ENCODE data around the gene LASP1NB.

LASP1NB gene

DNA sequence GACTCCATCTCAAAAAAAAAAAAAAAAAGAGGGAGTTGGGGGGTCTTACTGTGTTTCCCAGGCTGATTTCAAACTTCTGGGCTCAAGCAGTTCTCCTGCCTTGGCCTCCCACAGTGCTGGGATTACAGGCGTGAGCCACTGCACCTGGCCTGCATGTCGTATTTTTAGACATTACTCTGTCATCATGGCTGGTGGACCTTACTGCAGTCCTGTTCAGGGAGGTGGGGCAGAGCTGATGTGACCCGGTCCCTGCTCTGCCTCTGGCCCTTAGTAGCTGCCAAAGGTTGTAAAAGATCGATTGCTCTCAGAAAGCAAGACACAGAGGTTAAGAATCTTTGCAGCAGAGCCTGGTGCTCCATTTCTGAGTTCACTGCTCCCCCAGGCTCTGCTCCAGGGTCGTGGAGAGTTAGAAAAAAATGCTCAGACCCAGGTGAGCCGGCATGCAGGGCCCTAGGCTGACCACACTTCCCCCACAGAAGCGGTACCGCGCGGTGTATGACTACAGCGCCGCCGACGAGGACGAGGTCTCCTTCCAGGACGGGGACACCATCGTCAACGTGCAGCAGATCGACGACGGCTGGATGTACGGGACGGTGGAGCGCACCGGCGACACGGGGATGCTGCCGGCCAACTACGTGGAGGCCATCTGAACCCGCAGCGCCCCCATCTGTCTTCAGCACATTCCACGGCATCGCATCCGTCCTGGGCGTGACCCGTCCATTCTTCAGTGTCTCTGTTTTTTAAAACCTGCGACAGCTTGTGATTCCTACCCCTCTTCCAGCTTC is 7.1 kb upstream of the LASP1NB start:
- Histone ChIP-seq H4K20me1 (ENCODE audit: insufficient read depth) (no peaks in the 10 kb centered on the region), H3K9me2 (ENCODE audit: insufficient read depth, low read length) (no peaks in the 10 kb centered on the region), H2AFZ (ENCODE audit: low read depth, low read length) (no peak overlapping the region), H3K9me3 (ENCODE audit: low read length) (no peaks in the 10 kb centered on the region), H3F3A (ENCODE audit: insufficient read depth, low read length, poor library complexity, severe bottlenecking) (no peaks in the 10 kb centered on the region), H3K4me2 (ENCODE audit: low read length) (no peak overlapping the region), H3K27ac (ENCODE audit: low read length) (no peak overlapping the region), H3K27me3 (ENCODE audit: insufficient read depth, low read depth, low read length) (no peaks in the 10 kb centered on the region), H3K36me3 (ENCODE audit: insufficient read depth, low read length) (no peaks in the 10 kb centered on the region), H3K79me2 (replicated peaks; ENCODE audit: insufficient read depth, low read length) (no peaks in the 10 kb centered on the region), H3K9ac (ENCODE audit: low read length) (no peak overlapping the region), H3K4me3 (ENCODE audit: low read length) (no peak overlapping the region)
- TF ChIP-seq TAF1 (IDR thresholded peaks at IDR 0.05; ENCODE audit: low read depth) = no peak
- TF ChIP-seq EP300 (conservative IDR thresholded peaks at IDR 0.05; ENCODE audit: poor library complexity, severe bottlenecking) = no peak
- TF ChIP-seq RAD21 (conservative IDR thresholded peaks at IDR 0.05) = no peak
- no peak for TF ChIP-seq POLR2AphosphoS5 (IDR thresholded peaks at IDR 0.05)
- no peak for TF ChIP-seq MXI1 (conservative IDR thresholded peaks at IDR 0.05; ENCODE audit: poor library complexity, severe bottlenecking)
- TF ChIP-seq, protein P1, sequence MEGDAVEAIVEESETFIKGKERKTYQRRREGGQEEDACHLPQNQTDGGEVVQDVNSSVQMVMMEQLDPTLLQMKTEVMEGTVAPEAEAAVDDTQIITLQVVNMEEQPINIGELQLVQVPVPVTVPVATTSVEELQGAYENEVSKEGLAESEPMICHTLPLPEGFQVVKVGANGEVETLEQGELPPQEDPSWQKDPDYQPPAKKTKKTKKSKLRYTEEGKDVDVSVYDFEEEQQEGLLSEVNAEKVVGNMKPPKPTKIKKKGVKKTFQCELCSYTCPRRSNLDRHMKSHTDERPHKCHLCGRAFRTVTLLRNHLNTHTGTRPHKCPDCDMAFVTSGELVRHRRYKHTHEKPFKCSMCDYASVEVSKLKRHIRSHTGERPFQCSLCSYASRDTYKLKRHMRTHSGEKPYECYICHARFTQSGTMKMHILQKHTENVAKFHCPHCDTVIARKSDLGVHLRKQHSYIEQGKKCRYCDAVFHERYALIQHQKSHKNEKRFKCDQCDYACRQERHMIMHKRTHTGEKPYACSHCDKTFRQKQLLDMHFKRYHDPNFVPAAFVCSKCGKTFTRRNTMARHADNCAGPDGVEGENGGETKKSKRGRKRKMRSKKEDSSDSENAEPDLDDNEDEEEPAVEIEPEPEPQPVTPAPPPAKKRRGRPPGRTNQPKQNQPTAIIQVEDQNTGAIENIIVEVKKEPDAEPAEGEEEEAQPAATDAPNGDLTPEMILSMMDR (IDR thresholded peaks at IDR 0.05; ENCODE audit: poor library complexity, severe bottlenecking) = no peak
- TF ChIP-seq EZH2 (IDR thresholded peaks at IDR 0.05; ENCODE audit: borderline replicate concordance, insufficient read depth, low read length, poor library complexity, severe bottlenecking) = no peak
- no peak for TF ChIP-seq SMC3 (conservative IDR thresholded peaks at IDR 0.05; ENCODE audit: poor library complexity)
- TF ChIP-seq, protein P2, sequence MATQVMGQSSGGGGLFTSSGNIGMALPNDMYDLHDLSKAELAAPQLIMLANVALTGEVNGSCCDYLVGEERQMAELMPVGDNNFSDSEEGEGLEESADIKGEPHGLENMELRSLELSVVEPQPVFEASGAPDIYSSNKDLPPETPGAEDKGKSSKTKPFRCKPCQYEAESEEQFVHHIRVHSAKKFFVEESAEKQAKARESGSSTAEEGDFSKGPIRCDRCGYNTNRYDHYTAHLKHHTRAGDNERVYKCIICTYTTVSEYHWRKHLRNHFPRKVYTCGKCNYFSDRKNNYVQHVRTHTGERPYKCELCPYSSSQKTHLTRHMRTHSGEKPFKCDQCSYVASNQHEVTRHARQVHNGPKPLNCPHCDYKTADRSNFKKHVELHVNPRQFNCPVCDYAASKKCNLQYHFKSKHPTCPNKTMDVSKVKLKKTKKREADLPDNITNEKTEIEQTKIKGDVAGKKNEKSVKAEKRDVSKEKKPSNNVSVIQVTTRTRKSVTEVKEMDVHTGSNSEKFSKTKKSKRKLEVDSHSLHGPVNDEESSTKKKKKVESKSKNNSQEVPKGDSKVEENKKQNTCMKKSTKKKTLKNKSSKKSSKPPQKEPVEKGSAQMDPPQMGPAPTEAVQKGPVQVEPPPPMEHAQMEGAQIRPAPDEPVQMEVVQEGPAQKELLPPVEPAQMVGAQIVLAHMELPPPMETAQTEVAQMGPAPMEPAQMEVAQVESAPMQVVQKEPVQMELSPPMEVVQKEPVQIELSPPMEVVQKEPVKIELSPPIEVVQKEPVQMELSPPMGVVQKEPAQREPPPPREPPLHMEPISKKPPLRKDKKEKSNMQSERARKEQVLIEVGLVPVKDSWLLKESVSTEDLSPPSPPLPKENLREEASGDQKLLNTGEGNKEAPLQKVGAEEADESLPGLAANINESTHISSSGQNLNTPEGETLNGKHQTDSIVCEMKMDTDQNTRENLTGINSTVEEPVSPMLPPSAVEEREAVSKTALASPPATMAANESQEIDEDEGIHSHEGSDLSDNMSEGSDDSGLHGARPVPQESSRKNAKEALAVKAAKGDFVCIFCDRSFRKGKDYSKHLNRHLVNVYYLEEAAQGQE (IDR thresholded peaks at IDR 0.05; ENCODE audit: borderline replicate concordance) = no peak

DNA sequence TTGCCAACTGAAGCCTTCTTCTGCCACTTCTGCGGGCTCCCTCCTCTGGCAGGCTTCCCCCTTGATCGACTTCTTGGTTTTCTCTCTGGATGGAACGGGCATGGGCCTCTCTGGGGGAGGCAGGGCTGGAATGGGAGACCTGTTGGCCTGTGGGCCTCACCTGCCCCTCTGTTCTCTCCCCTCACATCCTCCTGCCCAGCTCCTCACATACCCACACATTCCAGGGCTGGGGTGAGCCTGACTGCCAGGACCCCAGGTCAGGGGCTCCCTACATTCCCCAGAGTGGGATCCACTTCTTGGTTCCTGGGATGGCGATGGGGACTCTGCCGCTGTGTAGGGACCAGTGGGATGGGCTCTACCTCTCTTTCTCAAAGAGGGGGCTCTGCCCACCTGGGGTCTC is 6.5 kb upstream of the LASP1NB start:
- no peak overlapping the region for H3K27ac ChIP-seq (ENCODE audit: low read length)
- H3K4me2 ChIP-seq (ENCODE audit: low read length) = no peak overlapping the region
- no peaks in the 10 kb centered on the region for H4K20me1 ChIP-seq (ENCODE audit: insufficient read depth)
- no peaks in the 10 kb centered on the region for H3K36me3 ChIP-seq (ENCODE audit: insufficient read depth, low read length)
- H3K9ac ChIP-seq (ENCODE audit: low read length) = no peak overlapping the region
- no peaks in the 10 kb centered on the region for H3K27me3 ChIP-seq (ENCODE audit: insufficient read depth, low read depth, low read length)
- no peak overlapping the region for H3K4me3 ChIP-seq (ENCODE audit: low read length)
- no peaks in the 10 kb centered on the region for H3K9me2 ChIP-seq (ENCODE audit: insufficient read depth, low read length)
- H3K79me2 ChIP-seq (replicated peaks; ENCODE audit: insufficient read depth, low read length) = no peaks in the 10 kb centered on the region
- H3K9me3 ChIP-seq (ENCODE audit: low read length) = no peaks in the 10 kb centered on the region
- no peaks in the 10 kb centered on the region for H3F3A ChIP-seq (ENCODE audit: insufficient read depth, low read length, poor library complexity, severe bottlenecking)
- H2AFZ ChIP-seq (ENCODE audit: low read depth, low read length) = no peak overlapping the region
- TF ChIP-seq, protein P1 (IDR thresholded peaks at IDR 0.05; ENCODE audit: poor library complexity, severe bottlenecking) = no peak
- TF ChIP-seq POLR2AphosphoS5 (IDR thresholded peaks at IDR 0.05) = no peak

All from neural cell (in vitro differentiated cells).